Activated CD8-positive, alpha-beta memory T cell treated with anti-CD3 and anti-CD28 coated beads, Interleukin-2, amount 50 U/mL, for 1 hour (primary cell): ENCODE results near the gene LAMA5.

Source experiments
- DNase-seq: peaks from one replicate; pipeline ENCODE4 v3.0.0-alpha.2; 2020; ENCODE audit errors: extremely low read depth

Gene LAMA5

GRCh38 chr20:62372042-62372993 is 5.2 kb upstream of the LAMA5 start:
- no peak for DNase-seq

GRCh38 chr20:62371588-62372041 is 4.5 kb upstream of the LAMA5 start:
- DNase-seq, result no peak

GRCh38 chr20:62370807-62371587 is 3.9 kb upstream of the LAMA5 start:
- DNase-seq, result no peak

GRCh38 chr20:62370115-62370806 is 3.1 kb upstream of the LAMA5 start:
- no peak for DNase-seq

GRCh38 chr20:62369815-62370114 is 2.7 kb upstream of the LAMA5 start:
- DNase-seq, result no peak

GRCh38 chr20:62368976-62369814 is 2.1 kb upstream of the LAMA5 start:
- DNase-seq, result no peak

GRCh38 chr20:62368392-62368975 is 1.4 kb upstream of the LAMA5 start:
- no peak for DNase-seq

- DNase-seq, result no peak
Measured at GRCh38 chr20:62367633-62368391, 700 bp upstream of the LAMA5 start.

- DNase-seq, result no peak
Measured at GRCh38 chr20:62366370-62367135, 559 bp downstream of the LAMA5 start.

- DNase-seq, result no peak
Measured at GRCh38 chr20:62365814-62366369, 1.2 kb downstream of the LAMA5 start.

GRCh38 chr20:62364911-62365736 is 2.0 kb downstream of the LAMA5 start:
- no peak for DNase-seq

GRCh38 chr20:62363920-62364851 is 2.9 kb downstream of the LAMA5 start:
- no peak for DNase-seq

- no peak for DNase-seq
Measured at GRCh38 chr20:62362991-62363919, 3.9 kb downstream of the LAMA5 start.

- DNase-seq, result no peak
Measured at GRCh38 chr20:62362590-62362940, 4.5 kb downstream of the LAMA5 start.

- DNase-seq, result no peak
Measured at GRCh38 chr20:62361799-62362589, 5.1 kb downstream of the LAMA5 start.
